HEK293 (cell line): Measurements from ENCODE around the gene SIM2.

Source experiments
- ATF2 ChIP-seq: fragments of 450-650 bp; formaldehyde crosslinking; IDR thresholded peaks from 2 replicates; pipeline ENCODE4 v1.5.1; 2016; ENCODE audit warnings: missing biosample characterization, missing genetic modification characterization, low read depth
- CTCF ChIP-seq: fragments of 450-650 bp; formaldehyde crosslinking; IDR thresholded peaks from 2 replicates; pipeline ENCODE4 v1.5.1; 2016; ENCODE audit warnings: missing biosample characterization, missing genetic modification characterization
- GLIS1 ChIP-seq: fragments of 450-650 bp; formaldehyde crosslinking; IDR thresholded peaks from 2 replicates; pipeline ENCODE4 v1.5.1; 2016; ENCODE audit warnings: missing biosample characterization, missing genetic modification characterization
- MZF1 ChIP-seq: fragments of 450-650 bp; formaldehyde crosslinking; IDR thresholded peaks from 2 replicates; pipeline ENCODE4 v1.5.1; 2017; ENCODE audit warnings: missing biosample characterization, missing genetic modification characterization, borderline replicate concordance
- PATZ1 ChIP-seq: fragments of 450-650 bp; formaldehyde crosslinking; IDR thresholded peaks from 2 replicates; pipeline ENCODE4 v1.5.1; 2016; ENCODE audit warnings: missing biosample characterization, missing genetic modification characterization
- PRDM1 ChIP-seq: fragments of 450-650 bp; formaldehyde crosslinking; IDR thresholded peaks from 2 replicates; pipeline ENCODE4; 2016; ENCODE audit warnings: missing biosample characterization, missing genetic modification characterization
- PRDM10 ChIP-seq: fragments of 450-650 bp; formaldehyde crosslinking; IDR thresholded peaks from 2 replicates; pipeline ENCODE4 v1.5.1; 2016; ENCODE audit warnings: missing biosample characterization, missing genetic modification characterization
- YY1 ChIP-seq: fragments of 450-650 bp; formaldehyde crosslinking; IDR thresholded peaks from 2 replicates; pipeline ENCODE4 v1.5.1; 2018; ENCODE audit warnings: missing biosample characterization, missing genetic modification characterization
- ZBTB1 ChIP-seq: fragments of 450-650 bp; formaldehyde crosslinking; IDR thresholded peaks from 2 replicates; pipeline ENCODE4 v1.5.1; 2016; ENCODE audit warnings: missing biosample characterization, missing genetic modification characterization
- ZBTB21 ChIP-seq: fragments of 450-650 bp; formaldehyde crosslinking; IDR thresholded peaks from 2 replicates; pipeline ENCODE4 v1.5.1; 2017; ENCODE audit warnings: missing biosample characterization, missing genetic modification characterization
- ZFP69B ChIP-seq: fragments of 450-650 bp; formaldehyde crosslinking; IDR thresholded peaks from 2 replicates; pipeline ENCODE4 v1.5.1; 2016; ENCODE audit warnings: missing biosample characterization, missing genetic modification characterization
- ZNF768 ChIP-seq: fragments of 450-650 bp; formaldehyde crosslinking; IDR thresholded peaks from 2 replicates; pipeline ENCODE4 v1.5.1; 2018; ENCODE audit warnings: missing biosample characterization, mild to moderate bottlenecking, missing genetic modification characterization

GRCh38 chr21:36695283-36695634, 3.7 kb upstream of the SIM2 start:
- TF ChIP-seq CTCF (tag by site-specific recombination), result no peak
- TF ChIP-seq PATZ1 (tag by site-specific recombination), result no peak
- no peak for TF ChIP-seq GLIS1 (tag by site-specific recombination)
- no peak for TF ChIP-seq PRDM10 (tag by site-specific recombination)
- TF ChIP-seq PRDM1 (tag by site-specific recombination), result no peak
- no peak for TF ChIP-seq MZF1 (tag by site-specific recombination)
- TF ChIP-seq ZFP69B (tag by site-specific recombination), result no peak
- no peak for TF ChIP-seq ZNF768 (tag by site-specific recombination)
- no peak for TF ChIP-seq ZBTB1 (tag by site-specific recombination)
- TF ChIP-seq ZBTB21, result no peak
- no peak for TF ChIP-seq ATF2 (tag by site-specific recombination)
- TF ChIP-seq YY1 (tag by site-specific recombination), result no peak
